GM12878 (cell line): ENCODE results near the gene SLC25A13. TPM values are rescaled to one million over a fixed set of nuclear protein-coding genes. Genes with fewer than 3 reads are reported as not detected.

ENCODE experiments used
- ATAC-seq: fragments of 200-7000 bp; cut with Tn5 transposase; 3 replicates; pipeline ENCODE4 v1.9.1; 2020; ENCODE audit warnings: mild to moderate bottlenecking, moderate library complexity
- BruUV-seq: library from RNA; stranded (reverse); fragments of 400-500 nt; replicated peaks from 2 replicates; lab custom pipeline; 2021; lab: Mats Ljungman, UMichigan
- CTCF ChIA-PET: fragments of 300-600 bp; sonication (Branson Sonifier 250); formaldehyde crosslinking; extraction: SDS; loops from one replicate; lab custom pipeline; 2021; ENCODE audit warnings: inconsistent platforms; lab: Yijun Ruan, JAX
- POLR2A ChIA-PET: fragments of 350-600 bp; formaldehyde crosslinking; extraction: SDS; loops from one replicate; lab custom pipeline; 2021; ENCODE audit warnings: inconsistent platforms; lab: Charles Lee
- RAD21 ChIA-PET: fragments of 300-600 bp; sonication (Branson Sonifier 250); formaldehyde crosslinking; loops from one replicate; lab custom pipeline; 2023; ENCODE audit warnings: antibody characterized with exemption; ENCODE audit not compliant: unreplicated experiment; lab: Charles Lee
- SMC1A ChIA-PET: fragments of 300-600 bp; sonication (Branson Sonifier 250); formaldehyde crosslinking; loops from one replicate; lab custom pipeline; 2023; ENCODE audit not compliant: unreplicated experiment, uncharacterized antibody; lab: Charles Lee
- DNase-seq: peaks from one replicate; pipeline ENCODE4 v3.0.0-alpha.2; 2011; ENCODE audit warnings: low read depth, low spot score
- FAIRE-seq: peaks from 3 replicates; lab custom pipeline; 2011; peaks lifted over from hg19 to GRCh38; lab: Jason Lieb, UNC
- H2AFZ ChIP-seq: 2 replicates; pipeline ENCODE4 v1.6.0; 2011; ENCODE audit warnings: low read depth, low read length, control low read depth; ENCODE audit not compliant: control insufficient read depth
- H3K27ac ChIP-seq: 2 replicates; pipeline ENCODE4 v1.5.1; 2011; ENCODE audit warnings: control low read depth; ENCODE audit not compliant: control insufficient read depth, insufficient read depth
- H3K27me3 ChIP-seq, 2 experiments: replicated peaks in 1 of 2; 2 replicates each; pipeline versions ENCODE4 v1.6.0 to v1.6.1; 2011; ENCODE audit warnings: low read length in 1 of 2; ENCODE audit not compliant: control insufficient read depth in 2 of 2, insufficient read depth in 2 of 2
- H3K36me3 ChIP-seq, 2 experiments: 2 replicates each; pipeline ENCODE4 v1.5.1; 2011; ENCODE audit warnings: low read length in 1 of 2; ENCODE audit not compliant: control insufficient read depth in 2 of 2, insufficient read depth in 2 of 2
- H3K4me1 ChIP-seq: 2 replicates; pipeline ENCODE4 v1.6.1; 2011; ENCODE audit warnings: mild to moderate bottlenecking, low read length, moderate library complexity, mixed read lengths; ENCODE audit not compliant: control insufficient read depth, insufficient read depth
- H3K4me2 ChIP-seq: 2 replicates; pipeline ENCODE4 v1.6.0; 2011; ENCODE audit warnings: control low read depth; ENCODE audit not compliant: control insufficient read depth, insufficient read depth
- H3K4me3 ChIP-seq: fragments of 200-600 bp; sonication (generic); 2 replicates; pipeline ENCODE4 v1.5.1; 2016
- H3K79me2 ChIP-seq: 2 replicates; pipeline ENCODE4 v1.6.0; 2011; ENCODE audit warnings: low read length; ENCODE audit not compliant: control insufficient read depth, insufficient read depth
- H3K9ac ChIP-seq: 2 replicates; pipeline ENCODE4 v1.8.0; 2011; ENCODE audit warnings: low read length, control low read depth, mixed read lengths; ENCODE audit not compliant: control insufficient read depth, insufficient read depth
- H3K9me3 ChIP-seq: replicated peaks from 3 replicates; pipeline ENCODE4 v1.5.1; 2011; ENCODE audit warnings: mild to moderate bottlenecking, low read length; ENCODE audit not compliant: control insufficient read depth, insufficient read depth
- H4K20me1 ChIP-seq: 2 replicates; pipeline ENCODE4 v1.6.0; 2011; ENCODE audit not compliant: control insufficient read depth, insufficient read depth
- ATF3 ChIP-seq: IDR thresholded peaks from 2 replicates; pipeline ENCODE4 v1.6.1; 2011; ENCODE audit warnings: low read depth, mild to moderate bottlenecking, low read length, moderate library complexity, borderline replicate concordance; ENCODE audit errors: extremely low read depth
- EED ChIP-seq: sonication (generic); IDR thresholded peaks from 2 replicates; pipeline ENCODE4 v1.6.1; 2016; ENCODE audit warnings: antibody characterized with exemption, low read depth
- HDAC2 ChIP-seq: fragments of 200-600 bp; sonication (generic); IDR thresholded peaks from 2 replicates; pipeline ENCODE4 v1.6.1; 2017
- NFYA ChIP-seq: IDR thresholded peaks from 2 replicates; pipeline ENCODE4 v1.6.1; 2011; ENCODE audit warnings: low read depth, mild to moderate bottlenecking, low read length, improper control_type of control experiment, borderline replicate concordance
- RAD51 ChIP-seq: fragments of 450-650 bp; IDR thresholded peaks from 2 replicates; pipeline ENCODE4 v1.6.1; 2016; ENCODE audit warnings: moderate library complexity, mild to moderate bottlenecking, inconsistent platforms
- RELA ChIP-seq: fragments of 450-650 bp; IDR thresholded peaks from 2 replicates; pipeline ENCODE4 v1.8.0; 2014; ENCODE audit warnings: borderline replicate concordance; ENCODE audit not compliant: partially characterized antibody
- RFX5 ChIP-seq: IDR thresholded peaks from 2 replicates; pipeline ENCODE4 v1.6.1; 2011; ENCODE audit warnings: low read depth, low read length, improper control_type of control experiment
- SMARCA5 ChIP-seq: fragments of 450-650 bp; IDR thresholded peaks from 2 replicates; pipeline ENCODE4 v1.6.1; 2017; ENCODE audit warnings: mild to moderate bottlenecking
- SREBF2 ChIP-seq: IDR thresholded peaks from 2 replicates; pipeline ENCODE4 v1.6.1; 2012; ENCODE audit warnings: mild to moderate bottlenecking, low read length
- SUPT20H ChIP-seq: IDR thresholded peaks from 2 replicates; pipeline ENCODE4 v1.6.1; 2011; ENCODE audit warnings: low read depth, mild to moderate bottlenecking, low read length, moderate library complexity, borderline replicate concordance; ENCODE audit not compliant: control insufficient read depth
- TBL1XR1 ChIP-seq: IDR thresholded peaks from 2 replicates; pipeline ENCODE4 v1.6.1; 2012; ENCODE audit warnings: low read depth, low read length, improper control_type of control experiment
- WRNIP1 ChIP-seq: IDR thresholded peaks from 2 replicates; pipeline ENCODE4 v1.6.1; 2011; ENCODE audit warnings: low read depth, low read length, improper control_type of control experiment, borderline replicate concordance
- ZSCAN29 ChIP-seq: fragments of 450-650 bp; IDR thresholded peaks from 2 replicates; pipeline ENCODE4 v1.6.1; 2017; ENCODE audit warnings: mild to moderate bottlenecking, moderate library complexity
- WGBS: methylation state at CpG from one replicate; pipeline ENCODE4 v1.1.6; 2016; ENCODE audit warnings: low lambda C conversion rate; ENCODE audit not compliant: insufficient replicate concordance, insufficient coverage; ENCODE audit errors: missing lambda C conversion rate; 5-methylcytosine and 5-hydroxymethylcytosine counted together
- in situ Hi-C: fragments of 300-500 bp; cut with MboI; formaldehyde crosslinking; loops from 9 replicates; pipeline ENCODE4 v1.14.3; 2018; ENCODE audit warnings: mixed read lengths
- intact Hi-C: fragments of 100-400 bp; cut with micrococcal nuclease; formaldehyde crosslinking; loops from one replicate; pipeline ENCODE4 v1.14.2; 2022; ENCODE audit not compliant: unreplicated experiment
- polyA plus RNA-seq, 11 experiments: library from polyadenylated mRNA; depleted of rRNA in 4 of 11; unstranded in 6 of 11; stranded (reverse) in 5 of 11; fragments of >200 nt; fragmentation: Nextera tagmentation in 4 of 11; fragmentation: Illumina TruSeq in 1 of 11; extraction: Ambion mirVana in 4 of 11; extraction: Trizol in 1 of 11; gene quantifications; 1 replicate in 1 of 11; 2 replicates in 10 of 11; pipeline versions ENCODE4 v1.2.1 to v1.2.3, GENCODE V29; 2011 to 2016; ENCODE audit warnings: inconsistent platforms in 2 of 11, missing spikeins in 2 of 11, low read depth in 1 of 11
- total RNA-seq, 4 experiments: library from RNA; depleted of rRNA in 3 of 4; stranded (reverse); fragments of >200 nt in 3 of 4; fragmentation: Illumina TruSeq in 1 of 4; extraction: Trizol in 1 of 4; gene quantifications; 2 replicates each; pipeline versions ENCODE4 v1.2.1 to v1.2.3, GENCODE V29; 2013 to 2021
- TF ChIP-seq, protein P1 (sequence below): IDR thresholded peaks from 2 replicates; pipeline ENCODE4 v1.6.1; 2012; ENCODE audit warnings: low read depth, low read length, improper control_type of control experiment
- TF ChIP-seq, protein P2 (sequence below): fragments of 450-650 bp; formaldehyde crosslinking; IDR thresholded peaks from 2 replicates; pipeline ENCODE4 v1.4.0; 2022; ENCODE audit warnings: mild to moderate bottlenecking, moderate library complexity

SLC25A13 gene
- total and polyA plus RNA-seq, 10 of the 15 experiments (the other 5 are each of a cell fraction or from before 2014, with no cell fraction given), result 7.0 to 24.7 (median 18.6) TPM

DNA sequence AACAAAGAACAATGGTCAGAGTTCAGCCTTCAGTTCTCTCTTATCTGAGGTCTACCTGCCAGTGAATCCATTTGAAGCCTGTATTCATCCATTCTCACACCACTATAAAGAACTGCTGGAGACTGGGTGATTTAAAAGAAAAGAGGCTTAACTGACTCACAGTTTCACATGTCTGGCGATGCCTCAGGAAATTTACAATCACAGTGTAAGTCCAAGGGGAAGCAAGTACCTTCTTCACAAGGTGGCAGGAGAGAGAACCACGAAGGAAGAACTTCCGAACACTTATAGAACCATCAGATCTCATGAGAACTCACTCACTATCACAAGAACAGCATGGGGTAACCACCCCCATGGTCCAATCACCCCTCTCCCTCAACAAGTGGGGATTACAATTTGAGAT is 33.0 kb upstream of the SLC25A13 start:
- no peak overlapping the region for H3K27ac ChIP-seq
- H3K4me1 ChIP-seq, result no peaks in the 10 kb centered on the region
- no peaks in the 10 kb centered on the region for H3K27me3 ChIP-seq
- H3K36me3 ChIP-seq, result no peaks in the 10 kb centered on the region
- H3K9ac ChIP-seq, result no peak overlapping the region
- ChIA-PET RAD21 (no interaction called here), POLR2A (no interaction called here), CTCF (no interaction called here), SMC1A (no interaction called here)
- TF ChIP-seq SUPT20H (no peak), NFYA (no peak), SMARCA5 (no peak), SREBF2 (no peak), RAD51 (no peak), ZSCAN29 (no peak), WRNIP1 (no peak), ATF3 (no peak), HDAC2 (no peak), RFX5 (no peak), RELA (no peak), TBL1XR1 (no peak), EED (no peak)
- TF ChIP-seq, protein P1, sequence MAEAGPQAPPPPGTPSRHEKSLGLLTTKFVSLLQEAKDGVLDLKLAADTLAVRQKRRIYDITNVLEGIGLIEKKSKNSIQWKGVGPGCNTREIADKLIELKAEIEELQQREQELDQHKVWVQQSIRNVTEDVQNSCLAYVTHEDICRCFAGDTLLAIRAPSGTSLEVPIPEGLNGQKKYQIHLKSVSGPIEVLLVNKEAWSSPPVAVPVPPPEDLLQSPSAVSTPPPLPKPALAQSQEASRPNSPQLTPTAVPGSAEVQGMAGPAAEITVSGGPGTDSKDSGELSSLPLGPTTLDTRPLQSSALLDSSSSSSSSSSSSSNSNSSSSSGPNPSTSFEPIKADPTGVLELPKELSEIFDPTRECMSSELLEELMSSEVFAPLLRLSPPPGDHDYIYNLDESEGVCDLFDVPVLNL, result no peak
- TF ChIP-seq, protein P2, sequence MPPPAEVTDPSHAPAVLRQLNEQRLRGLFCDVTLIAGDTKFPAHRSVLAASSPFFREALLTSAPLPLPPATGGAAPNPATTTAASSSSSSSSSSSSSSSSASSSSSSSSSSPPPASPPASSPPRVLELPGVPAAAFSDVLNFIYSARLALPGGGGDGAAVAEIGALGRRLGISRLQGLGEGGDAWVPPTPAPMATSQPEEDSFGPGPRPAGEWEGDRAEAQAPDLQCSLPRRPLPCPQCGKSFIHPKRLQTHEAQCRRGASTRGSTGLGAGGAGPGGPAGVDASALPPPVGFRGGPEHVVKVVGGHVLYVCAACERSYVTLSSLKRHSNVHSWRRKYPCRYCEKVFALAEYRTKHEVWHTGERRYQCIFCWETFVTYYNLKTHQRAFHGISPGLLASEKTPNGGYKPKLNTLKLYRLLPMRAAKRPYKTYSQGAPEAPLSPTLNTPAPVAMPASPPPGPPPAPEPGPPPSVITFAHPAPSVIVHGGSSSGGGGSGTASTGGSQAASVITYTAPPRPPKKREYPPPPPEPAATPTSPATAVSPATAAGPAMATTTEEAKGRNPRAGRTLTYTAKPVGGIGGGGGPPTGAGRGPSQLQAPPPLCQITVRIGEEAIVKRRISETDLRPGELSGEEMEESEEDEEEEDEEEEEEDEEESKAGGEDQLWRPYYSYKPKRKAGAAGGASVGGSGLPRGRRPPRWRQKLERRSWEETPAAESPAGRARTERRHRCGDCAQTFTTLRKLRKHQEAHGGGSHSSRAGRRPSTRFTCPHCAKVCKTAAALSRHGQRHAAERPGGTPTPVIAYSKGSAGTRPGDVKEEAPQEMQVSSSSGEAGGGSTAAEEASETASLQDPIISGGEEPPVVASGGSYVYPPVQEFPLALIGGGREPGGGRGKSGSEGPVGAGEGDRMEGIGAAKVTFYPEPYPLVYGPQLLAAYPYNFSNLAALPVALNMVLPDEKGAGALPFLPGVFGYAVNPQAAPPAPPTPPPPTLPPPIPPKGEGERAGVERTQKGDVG (CRISPR knock-in tag), result no peak
- no TSS peak for BruUV-seq
- intact Hi-C loops (no loop called here), in situ Hi-C loops (no loop called here)
- no peaks in the 10 kb centered on the region for H4K20me1 ChIP-seq
- no peak overlapping the region for H2AFZ ChIP-seq
- no peak overlapping the region for H3K4me3 ChIP-seq
- H3K9me3 ChIP-seq, result no peaks in the 10 kb centered on the region
- 30% methylated on average over 3 of the region's 3 CpGs for WGBS
- H3K4me2 ChIP-seq, result no peak overlapping the region
- ATAC-seq (no peak), FAIRE-seq (no peak), DNase-seq (no peak)
- no peaks in the 10 kb centered on the region for H3K79me2 ChIP-seq
